HepG2 (cell line): ENCODE results near the gene SEC16A.

Source experiments
- EZH2 ChIP-seq: conservative IDR thresholded peaks from 2 replicates; pipeline ENCODE4 v1.6.1; 2012; ENCODE audit warnings: mild to moderate bottlenecking, low read depth, low read length, moderate library complexity
- HOXA7 ChIP-seq: sonication (generic); formaldehyde crosslinking; IDR thresholded peaks from 2 replicates; pipeline ENCODE4 v1.8.1; 2022; ENCODE audit warnings: mild to moderate bottlenecking, missing genetic modification reagents, moderate library complexity
- MYC ChIP-seq: sonication (generic); formaldehyde crosslinking; IDR thresholded peaks from 2 replicates; pipeline ENCODE4 v1.9.0; 2021; ENCODE audit warnings: missing genetic modification reagents, borderline replicate concordance
- ZBTB1 ChIP-seq: sonication (generic); formaldehyde crosslinking; IDR thresholded peaks from 2 replicates; pipeline ENCODE4 v1.4.0; 2020; ENCODE audit warnings: missing genetic modification reagents, borderline replicate concordance
- TF ChIP-seq, protein P1 (sequence below): IDR thresholded peaks from 2 replicates; pipeline ENCODE4 v1.6.1; 2016; ENCODE audit warnings: missing compliant biosample characterization, missing genetic modification reagents, borderline replicate concordance
- TF ChIP-seq, protein P2 (sequence below): sonication (generic); formaldehyde crosslinking; IDR thresholded peaks from 2 replicates; pipeline ENCODE4 v1.8.0; 2022; ENCODE audit warnings: mild to moderate bottlenecking, missing genetic modification reagents, moderate library complexity

DNA sequence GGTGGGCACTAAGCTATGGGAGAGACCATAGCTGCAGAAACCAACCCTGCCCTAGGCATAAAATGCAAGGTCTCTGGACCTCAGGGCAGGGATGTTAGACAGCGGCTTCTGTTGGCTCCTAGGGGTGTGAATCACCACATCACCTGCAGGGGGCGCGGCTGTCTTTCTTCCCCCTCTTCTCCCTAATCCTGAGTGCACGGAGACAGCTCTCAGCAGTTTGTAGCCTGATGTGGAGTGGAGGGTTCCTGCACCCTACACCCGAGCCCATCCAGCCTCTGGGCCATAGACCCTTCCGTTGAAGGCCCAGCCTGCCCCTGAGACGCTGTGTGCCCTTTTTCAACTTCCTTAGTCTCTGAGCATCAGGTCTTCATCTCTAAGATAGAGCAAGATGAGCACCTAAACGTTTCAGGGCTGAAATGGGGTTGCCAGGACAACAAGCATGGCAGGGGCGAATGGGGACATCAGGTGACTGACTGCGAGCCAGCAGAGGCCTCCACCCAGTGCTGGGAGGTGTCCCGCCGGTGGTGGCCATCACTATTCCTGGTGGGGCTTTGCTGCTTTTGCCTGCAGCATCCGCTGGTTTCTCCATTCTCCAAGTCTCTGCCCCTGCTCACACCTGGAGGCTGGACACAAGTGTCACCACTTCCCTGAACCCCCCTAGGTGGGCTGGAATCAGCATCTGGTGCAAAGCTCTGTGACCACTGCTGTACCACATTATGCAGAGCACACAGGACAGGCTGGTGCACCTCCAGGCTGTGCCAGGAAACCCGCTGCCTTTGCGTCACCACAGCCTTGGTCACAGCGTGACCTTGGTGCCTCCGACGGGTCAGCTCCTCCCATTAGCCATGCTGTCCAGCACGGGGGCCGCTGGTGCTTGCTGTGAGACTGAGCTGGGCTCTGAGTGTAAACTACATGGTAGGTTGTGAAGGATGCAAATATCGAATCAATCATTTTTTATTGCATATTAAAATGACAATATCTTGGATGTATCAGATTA, 2.5 kb upstream of the SEC16A start:
- TF ChIP-seq ZBTB1 (CRISPR knock-in tag) = no peak
- TF ChIP-seq, protein P1, sequence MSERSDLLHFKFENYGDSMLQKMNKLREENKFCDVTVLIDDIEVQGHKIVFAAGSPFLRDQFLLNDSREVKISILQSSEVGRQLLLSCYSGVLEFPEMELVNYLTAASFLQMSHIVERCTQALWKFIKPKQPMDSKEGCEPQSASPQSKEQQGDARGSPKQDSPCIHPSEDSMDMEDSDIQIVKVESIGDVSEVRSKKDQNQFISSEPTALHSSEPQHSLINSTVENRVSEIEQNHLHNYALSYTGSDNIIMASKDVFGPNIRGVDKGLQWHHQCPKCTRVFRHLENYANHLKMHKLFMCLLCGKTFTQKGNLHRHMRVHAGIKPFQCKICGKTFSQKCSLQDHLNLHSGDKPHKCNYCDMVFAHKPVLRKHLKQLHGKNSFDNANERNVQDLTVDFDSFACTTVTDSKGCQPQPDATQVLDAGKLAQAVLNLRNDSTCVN (CRISPR knock-in tag) = no peak
- TF ChIP-seq, protein P2, sequence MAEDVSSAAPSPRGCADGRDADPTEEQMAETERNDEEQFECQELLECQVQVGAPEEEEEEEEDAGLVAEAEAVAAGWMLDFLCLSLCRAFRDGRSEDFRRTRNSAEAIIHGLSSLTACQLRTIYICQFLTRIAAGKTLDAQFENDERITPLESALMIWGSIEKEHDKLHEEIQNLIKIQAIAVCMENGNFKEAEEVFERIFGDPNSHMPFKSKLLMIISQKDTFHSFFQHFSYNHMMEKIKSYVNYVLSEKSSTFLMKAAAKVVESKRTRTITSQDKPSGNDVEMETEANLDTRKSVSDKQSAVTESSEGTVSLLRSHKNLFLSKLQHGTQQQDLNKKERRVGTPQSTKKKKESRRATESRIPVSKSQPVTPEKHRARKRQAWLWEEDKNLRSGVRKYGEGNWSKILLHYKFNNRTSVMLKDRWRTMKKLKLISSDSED (CRISPR knock-in tag) = no peak
- no peak for TF ChIP-seq EZH2
- peak; percentile 22; the same call in 1 of the 2 replicates for TF ChIP-seq MYC (CRISPR knock-in tag)
- TF ChIP-seq HOXA7 (CRISPR knock-in tag) = no peak
